ENCODE data around the gene GABRR2.

GABRR2 gene

GRCh38 chr6:89301586-89302194, 13.4 kb downstream of the GABRR2 start:
- H3K36me3 ChIP-seq (ENCODE audit: low read length), result no peaks in the 10 kb centered on the region
- no peak overlapping the region for H3K4me2 ChIP-seq (ENCODE audit: low read depth, low read length, poor library complexity, severe bottlenecking)
- H3K4me3 ChIP-seq (ENCODE audit: insufficient read depth, low read length, poor library complexity, severe bottlenecking), result no peak overlapping the region
- H3F3A ChIP-seq (ENCODE audit: insufficient read depth), result no peaks in the 10 kb centered on the region
- H3K79me2 ChIP-seq (ENCODE audit: insufficient read depth, low read length), result no peaks in the 10 kb centered on the region
- H3K27ac ChIP-seq (ENCODE audit: low read depth, low read length), result no peak overlapping the region
- no peak overlapping the region for H2AFZ ChIP-seq (ENCODE audit: low read depth, low read length, severe bottlenecking)
- no peak for TF ChIP-seq CTCF (IDR thresholded peaks at IDR 0.05; ENCODE audit: insufficient read depth, low read length, poor library complexity, severe bottlenecking)
- no peak for TF ChIP-seq EZH2phosphoT487 (conservative IDR thresholded peaks at IDR 0.05; ENCODE audit: low read length)
- no peaks in the 10 kb centered on the region for H3K9me2 ChIP-seq (replicated peaks; ENCODE audit: insufficient read depth, low read length)
- H3K9ac ChIP-seq (ENCODE audit: low read length), result no peak overlapping the region
- no peaks in the 10 kb centered on the region for H3K9me3 ChIP-seq (ENCODE audit: insufficient read depth, low read length)
- H4K20me1 ChIP-seq (ENCODE audit: low read depth, low read length), result no peaks in the 10 kb centered on the region
- no peaks in the 10 kb centered on the region for H3K27me3 ChIP-seq (ENCODE audit: low read length)

- Histone ChIP-seq H2AFZ (ENCODE audit: low read depth, low read length, severe bottlenecking) (no peak overlapping the region), H3F3A (ENCODE audit: insufficient read depth) (no peaks in the 10 kb centered on the region), H3K36me3 (ENCODE audit: low read length) (no peaks in the 10 kb centered on the region), H3K9me3 (ENCODE audit: insufficient read depth, low read length) (no peaks in the 10 kb centered on the region), H4K20me1 (ENCODE audit: low read depth, low read length) (no peaks in the 10 kb centered on the region), H3K27ac (ENCODE audit: low read depth, low read length) (no peak overlapping the region), H3K4me2 (ENCODE audit: low read depth, low read length, poor library complexity, severe bottlenecking) (no peak overlapping the region), H3K9me2 (replicated peaks; ENCODE audit: insufficient read depth, low read length) (no peaks in the 10 kb centered on the region), H3K4me3 (ENCODE audit: insufficient read depth, low read length, poor library complexity, severe bottlenecking) (no peak overlapping the region), H3K27me3 (ENCODE audit: low read length) (no peaks in the 10 kb centered on the region), H3K79me2 (ENCODE audit: insufficient read depth, low read length) (no peaks in the 10 kb centered on the region), H3K9ac (ENCODE audit: low read length) (no peak overlapping the region)
- no peak for TF ChIP-seq EZH2phosphoT487 (conservative IDR thresholded peaks at IDR 0.05; ENCODE audit: low read length)
- TF ChIP-seq CTCF (IDR thresholded peaks at IDR 0.05; ENCODE audit: insufficient read depth, low read length, poor library complexity, severe bottlenecking), result no peak
Measured at GRCh38 chr6:89299466-89299850, 15.6 kb downstream of the GABRR2 start.

GRCh38 chr6:89298680-89299465, 16.2 kb downstream of the GABRR2 start:
- H3F3A ChIP-seq (ENCODE audit: insufficient read depth), result no peaks in the 10 kb centered on the region
- H3K36me3 ChIP-seq (ENCODE audit: low read length), result no peaks in the 10 kb centered on the region
- no peaks in the 10 kb centered on the region for H3K9me2 ChIP-seq (replicated peaks; ENCODE audit: insufficient read depth, low read length)
- H3K79me2 ChIP-seq (ENCODE audit: insufficient read depth, low read length), result no peaks in the 10 kb centered on the region
- no peaks in the 10 kb centered on the region for H3K27me3 ChIP-seq (ENCODE audit: low read length)
- no peak overlapping the region for H2AFZ ChIP-seq (ENCODE audit: low read depth, low read length, severe bottlenecking)
- no peak for TF ChIP-seq CTCF (IDR thresholded peaks at IDR 0.05; ENCODE audit: insufficient read depth, low read length, poor library complexity, severe bottlenecking)
- no peak for TF ChIP-seq EZH2phosphoT487 (conservative IDR thresholded peaks at IDR 0.05; ENCODE audit: low read length)
- H4K20me1 ChIP-seq (ENCODE audit: low read depth, low read length), result no peaks in the 10 kb centered on the region
- H3K4me3 ChIP-seq (ENCODE audit: insufficient read depth, low read length, poor library complexity, severe bottlenecking), result no peak overlapping the region
- H3K4me2 ChIP-seq (ENCODE audit: low read depth, low read length, poor library complexity, severe bottlenecking), result no peak overlapping the region
- H3K27ac ChIP-seq (ENCODE audit: low read depth, low read length), result no peak overlapping the region
- no peaks in the 10 kb centered on the region for H3K9me3 ChIP-seq (ENCODE audit: insufficient read depth, low read length)
- H3K9ac ChIP-seq (ENCODE audit: low read length), result no peak overlapping the region
